Fibroblast of lung (primary cell): Measurements from ENCODE around the gene TXNL4B.

Experiments
- CTCF ChIP-seq, 2 donors: IDR thresholded peaks in 1 of 2; conservative IDR thresholded peaks in 1 of 2; 1 replicate in 1 of 2; 2 replicates in 1 of 2; pipeline ENCODE4 v1.5.1; 2011 to 2012; ENCODE audit warnings: low read length in 2 of 2, control low read depth in 1 of 2, inconsistent platforms in 1 of 2, low read depth in 1 of 2, mild to moderate bottlenecking in 1 of 2
- EZH2 ChIP-seq: IDR thresholded peaks from 2 replicates; pipeline ENCODE4 v1.5.1; 2012; ENCODE audit warnings: low read length, control low read depth, mild to moderate bottlenecking; ENCODE audit errors: missing control alignments

- TF ChIP-seq CTCF (conservative IDR thresholded peaks at IDR 0.05 in 1 of 2, IDR thresholded peaks at IDR 0.05 in 1 of 2; ENCODE audit: low read depth in 1 of 2, low read length in 2 of 2) (no peak), EZH2 (no peak)
Observed at GRCh38 chr16:72083778-72084404, 9.5 kb downstream of the TXNL4B start.
